Neuron (in vitro differentiated cells): ENCODE results near the gene NOL4L.

ENCODE experiments used
- H2AFZ ChIP-seq: one replicate; pipeline ENCODE4 v1.6.1; 2013; ENCODE audit warnings: low read depth, mild to moderate bottlenecking, inconsistent platforms, low read length, moderate library complexity
- H3K27me3 ChIP-seq: one replicate; pipeline ENCODE4 v1.6.1; 2013; ENCODE audit warnings: low read length; ENCODE audit not compliant: insufficient read depth
- H3K36me3 ChIP-seq: one replicate; pipeline ENCODE4 v1.6.1; 2013; ENCODE audit warnings: low read length; ENCODE audit not compliant: insufficient read depth
- H3K4me1 ChIP-seq: one replicate; pipeline ENCODE4 v1.6.1; 2013; ENCODE audit warnings: low read length; ENCODE audit not compliant: insufficient read depth
- H3K4me3 ChIP-seq: 2 replicates; pipeline ENCODE4 v1.5.1; 2013; ENCODE audit warnings: mild to moderate bottlenecking, low read length, moderate library complexity
- H3K9me3 ChIP-seq: one replicate; pipeline ENCODE4 v1.6.1; 2013; ENCODE audit warnings: low read length

NOL4L gene

DNA sequence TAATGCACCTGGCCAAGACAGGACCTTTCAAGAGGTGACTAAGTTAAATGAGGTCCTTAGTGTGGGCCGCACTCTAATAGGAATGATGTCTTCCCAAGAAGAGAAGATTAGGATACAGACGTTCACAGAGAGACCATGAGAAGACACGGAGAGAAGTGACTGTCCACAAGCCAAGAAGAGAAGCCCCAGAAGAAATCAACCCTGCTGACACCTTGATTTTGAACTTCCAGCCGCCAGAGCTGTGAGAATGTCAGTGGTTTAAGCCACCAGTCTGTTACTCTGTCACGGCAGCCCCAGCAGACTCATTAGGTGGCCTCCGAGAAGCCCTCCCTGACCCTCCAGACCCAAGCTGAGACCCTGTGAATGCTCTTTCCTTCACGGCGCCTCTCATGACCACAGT lies 29.5 kb downstream of the NOL4L start:
- Histone ChIP-seq H3K4me3 (no peak overlapping the region), H3K36me3 (no peaks in the 10 kb centered on the region), H3K9me3 (no peaks in the 10 kb centered on the region), H3K27me3 (no peaks in the 10 kb centered on the region), H3K4me1 (peaks cover 16% of the 10 kb centered on the region), H2AFZ (no peak overlapping the region)

DNA sequence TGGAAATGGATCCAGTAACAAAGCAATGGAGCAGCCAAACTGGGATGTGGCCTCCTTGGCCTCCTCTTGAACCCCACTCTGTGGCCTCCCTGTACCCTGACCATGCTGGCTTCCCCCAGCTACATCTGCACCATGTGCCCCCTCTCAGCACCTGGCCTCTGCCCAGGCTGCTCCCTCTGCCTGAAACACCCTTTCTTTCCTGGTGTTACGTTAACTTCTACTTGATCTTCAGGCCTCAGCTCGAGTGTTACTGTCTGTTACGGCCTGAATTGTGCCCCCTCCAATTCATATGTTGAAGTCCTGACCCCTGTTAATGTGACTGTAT lies 30.2 kb downstream of the NOL4L start:
- no peaks in the 10 kb centered on the region for H3K36me3 ChIP-seq
- no peak overlapping the region for H3K4me3 ChIP-seq
- peaks cover 10% of the 10 kb centered on the region for H3K4me1 ChIP-seq
- H2AFZ ChIP-seq = no peak overlapping the region
- H3K9me3 ChIP-seq = peaks cover under 1% of the 10 kb centered on the region
- no peaks in the 10 kb centered on the region for H3K27me3 ChIP-seq

GRCh38 chr20:32553618-32554017 lies 31.5 kb downstream of the NOL4L start:
- no peaks in the 10 kb centered on the region for H3K36me3 ChIP-seq
- H3K4me3 ChIP-seq = no peak overlapping the region
- H3K27me3 ChIP-seq = no peaks in the 10 kb centered on the region
- H2AFZ ChIP-seq = no peak overlapping the region
- peaks cover 7% of the 10 kb centered on the region for H3K4me1 ChIP-seq
- H3K9me3 ChIP-seq = peaks cover 4% of the 10 kb centered on the region

GRCh38 chr20:32551693-32552092 lies 33.4 kb downstream of the NOL4L start:
- Histone ChIP-seq H3K4me1 (no peaks in the 10 kb centered on the region), H2AFZ (no peak overlapping the region), H3K4me3 (no peak overlapping the region), H3K27me3 (no peaks in the 10 kb centered on the region), H3K9me3 (peaks cover 7% of the 10 kb centered on the region), H3K36me3 (no peaks in the 10 kb centered on the region)

DNA sequence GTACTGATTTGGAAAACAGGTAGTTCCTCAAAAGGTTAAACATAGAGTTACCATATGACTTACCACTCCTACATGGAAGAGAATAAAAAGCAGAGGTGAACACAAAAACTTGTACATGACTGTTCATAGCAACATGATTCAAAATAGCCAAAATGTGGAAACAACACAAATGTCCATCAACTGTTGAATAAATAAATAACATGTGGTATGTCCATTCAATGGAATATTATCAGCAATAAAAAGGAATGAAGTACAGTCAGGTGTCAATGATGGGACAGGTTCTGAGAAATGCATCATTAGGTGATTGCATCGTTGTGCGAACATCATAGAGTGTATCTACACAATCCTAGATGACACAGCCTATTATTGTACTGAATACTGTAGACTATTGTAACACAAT lies 35.3 kb downstream of the NOL4L start:
- no peaks in the 10 kb centered on the region for H3K36me3 ChIP-seq
- H3K9me3 ChIP-seq = peaks cover 7% of the 10 kb centered on the region
- H3K4me1 ChIP-seq = peaks cover 2% of the 10 kb centered on the region
- no peaks in the 10 kb centered on the region for H3K27me3 ChIP-seq
- H3K4me3 ChIP-seq = no peak overlapping the region
- no peak overlapping the region for H2AFZ ChIP-seq

GRCh38 chr20:32547753-32548034 lies 37.4 kb downstream of the NOL4L start:
- Histone ChIP-seq H3K36me3 (no peaks in the 10 kb centered on the region), H3K9me3 (peaks cover 7% of the 10 kb centered on the region), H3K4me1 (peaks cover 2% of the 10 kb centered on the region), H2AFZ (no peak overlapping the region), H3K27me3 (no peaks in the 10 kb centered on the region), H3K4me3 (no peak overlapping the region)

DNA sequence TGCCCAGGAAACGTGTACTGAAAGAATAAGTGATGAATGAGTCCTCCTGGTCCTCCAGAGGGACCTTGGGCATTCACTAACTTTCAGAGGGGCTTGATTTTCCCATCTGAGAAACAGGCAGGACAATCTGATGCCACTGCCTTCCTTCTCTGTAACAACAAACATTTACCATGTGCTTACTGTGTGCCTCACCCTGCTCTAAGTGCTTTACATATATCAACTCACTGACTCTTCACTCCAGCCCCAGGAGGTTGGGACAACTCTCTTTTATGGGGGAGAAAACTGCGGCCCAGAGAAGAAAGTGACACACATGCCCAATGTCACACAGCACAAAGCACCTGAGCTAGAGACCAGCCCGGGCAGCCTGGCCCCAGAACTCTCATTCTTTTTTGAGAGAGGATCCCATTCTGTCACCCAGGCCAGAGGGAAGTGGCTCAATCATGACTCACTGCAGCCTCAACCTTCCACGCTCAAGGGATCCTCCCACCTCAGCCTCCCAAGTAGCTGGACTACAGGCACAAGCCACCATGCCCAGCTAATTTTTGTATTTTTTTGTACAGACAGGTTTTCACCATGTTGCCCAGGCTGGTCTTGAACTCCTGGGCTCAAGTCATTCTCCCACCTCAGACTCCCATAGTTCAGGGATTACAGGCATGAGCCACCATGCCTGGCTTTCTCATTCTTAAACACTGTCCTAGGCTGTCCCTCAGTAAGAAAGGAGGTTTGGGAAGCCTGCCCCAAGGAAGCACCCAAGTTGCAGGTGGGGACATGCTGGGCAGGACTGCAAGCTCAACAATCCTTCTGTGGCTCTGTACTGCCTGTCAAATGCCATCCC lies 38.0 kb downstream of the NOL4L start:
- no peaks in the 10 kb centered on the region for H3K27me3 ChIP-seq
- no peak overlapping the region for H3K4me3 ChIP-seq
- H3K9me3 ChIP-seq = peaks cover 7% of the 10 kb centered on the region
- H2AFZ ChIP-seq = no peak overlapping the region
- no peaks in the 10 kb centered on the region for H3K36me3 ChIP-seq
- H3K4me1 ChIP-seq = peaks cover 4% of the 10 kb centered on the region

DNA sequence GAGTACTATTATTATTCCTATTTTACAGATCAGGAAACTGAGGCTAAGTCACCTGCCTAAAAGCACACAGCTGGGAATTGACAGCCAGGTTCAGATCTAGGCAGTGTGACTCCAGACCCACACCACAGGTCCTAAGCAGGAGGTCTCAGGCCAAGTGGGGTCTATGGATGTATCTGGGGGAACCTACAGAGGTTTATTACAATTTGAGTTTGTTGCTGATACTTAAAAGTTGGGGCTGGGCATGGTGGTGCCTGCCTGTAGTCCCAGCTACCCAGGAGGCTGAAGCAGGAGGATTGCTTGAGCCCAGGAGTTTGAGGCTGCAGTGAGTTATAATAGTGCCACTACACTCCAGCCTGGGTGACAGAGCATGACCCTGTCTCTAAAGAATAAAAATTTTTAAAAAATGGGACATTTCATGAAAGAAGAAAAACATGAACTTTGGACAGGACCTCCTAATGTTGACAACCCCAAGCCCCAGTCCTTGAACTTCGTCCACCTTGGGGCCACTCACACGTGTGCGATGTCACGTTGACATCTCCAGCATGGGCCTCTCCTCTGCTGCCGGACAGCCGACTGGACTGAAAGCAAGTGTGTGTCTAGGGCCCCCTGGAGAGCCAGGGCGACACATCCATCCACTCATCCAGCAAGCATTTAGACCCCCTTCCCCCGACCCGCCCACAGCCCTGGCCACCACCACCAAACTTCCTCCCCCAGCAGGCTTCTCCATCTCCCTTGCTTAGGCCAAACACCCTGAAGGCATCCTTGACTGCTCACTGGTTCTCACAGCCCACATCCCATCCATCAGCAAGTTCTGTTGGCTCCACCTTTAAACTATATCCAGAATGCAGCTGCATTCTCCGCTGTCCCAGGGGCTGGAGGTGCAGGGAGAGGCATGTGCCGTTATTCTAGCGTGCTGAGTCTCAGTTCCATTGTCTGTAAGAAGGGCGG lies 40.0 kb downstream of the NOL4L start:
- H3K9me3 ChIP-seq = peaks cover 7% of the 10 kb centered on the region
- H3K27me3 ChIP-seq = no peaks in the 10 kb centered on the region
- H3K4me1 ChIP-seq = peaks cover 14% of the 10 kb centered on the region
- no peak overlapping the region for H3K4me3 ChIP-seq
- H3K36me3 ChIP-seq = no peaks in the 10 kb centered on the region
- no peak overlapping the region for H2AFZ ChIP-seq

GRCh38 chr20:32544260-32544722 lies 40.8 kb downstream of the NOL4L start:
- Histone ChIP-seq H2AFZ (no peak overlapping the region), H3K4me3 (no peak overlapping the region), H3K9me3 (peaks cover 2% of the 10 kb centered on the region), H3K4me1 (peaks cover 14% of the 10 kb centered on the region), H3K27me3 (peaks cover 1% of the 10 kb centered on the region), H3K36me3 (no peaks in the 10 kb centered on the region)

DNA sequence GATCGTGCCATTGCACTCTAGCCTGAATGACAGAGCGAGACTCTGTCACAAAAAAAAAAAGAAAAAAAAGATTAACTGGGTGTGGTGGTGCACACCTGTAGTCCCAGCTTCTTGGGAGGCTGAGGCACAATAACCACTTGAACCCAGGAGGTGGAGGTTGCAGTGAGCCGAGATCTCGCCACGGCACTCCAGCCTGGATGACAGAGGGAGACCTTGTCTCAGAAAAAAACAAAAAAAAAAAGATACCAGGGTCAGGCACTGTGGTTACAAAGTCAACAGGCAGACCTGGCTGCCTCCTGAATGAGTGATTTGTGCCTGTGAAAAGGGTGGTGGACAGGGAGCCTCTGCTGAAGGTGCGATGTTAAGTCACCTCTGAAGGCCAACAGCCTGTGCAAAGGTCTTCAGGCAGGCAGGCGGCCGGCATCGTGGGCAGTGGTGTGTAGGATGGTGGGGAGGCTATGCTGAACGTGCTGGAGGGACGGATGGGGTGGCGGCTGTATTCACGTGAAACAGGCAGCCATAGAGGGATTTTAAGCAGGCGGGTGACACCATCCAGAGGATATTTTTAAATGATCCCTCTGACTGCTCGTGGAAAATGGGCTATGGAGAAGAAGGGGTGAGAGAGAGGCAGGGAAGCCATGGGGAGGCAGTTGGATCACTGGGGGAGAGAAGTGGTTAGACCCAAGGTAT lies 41.4 kb downstream of the NOL4L start:
- Histone ChIP-seq H3K4me1 (peaks cover 15% of the 10 kb centered on the region), H3K27me3 (peaks cover 5% of the 10 kb centered on the region), H3K4me3 (no peak overlapping the region), H3K36me3 (no peaks in the 10 kb centered on the region), H3K9me3 (peaks cover 2% of the 10 kb centered on the region), H2AFZ (no peak overlapping the region)

GRCh38 chr20:32542259-32542615 lies 42.9 kb downstream of the NOL4L start:
- H2AFZ ChIP-seq = no peak overlapping the region
- peaks cover 23% of the 10 kb centered on the region for H3K4me1 ChIP-seq
- peaks cover 14% of the 10 kb centered on the region for H3K27me3 ChIP-seq
- no peak overlapping the region for H3K4me3 ChIP-seq
- H3K36me3 ChIP-seq = no peaks in the 10 kb centered on the region
- H3K9me3 ChIP-seq = no peaks in the 10 kb centered on the region

DNA sequence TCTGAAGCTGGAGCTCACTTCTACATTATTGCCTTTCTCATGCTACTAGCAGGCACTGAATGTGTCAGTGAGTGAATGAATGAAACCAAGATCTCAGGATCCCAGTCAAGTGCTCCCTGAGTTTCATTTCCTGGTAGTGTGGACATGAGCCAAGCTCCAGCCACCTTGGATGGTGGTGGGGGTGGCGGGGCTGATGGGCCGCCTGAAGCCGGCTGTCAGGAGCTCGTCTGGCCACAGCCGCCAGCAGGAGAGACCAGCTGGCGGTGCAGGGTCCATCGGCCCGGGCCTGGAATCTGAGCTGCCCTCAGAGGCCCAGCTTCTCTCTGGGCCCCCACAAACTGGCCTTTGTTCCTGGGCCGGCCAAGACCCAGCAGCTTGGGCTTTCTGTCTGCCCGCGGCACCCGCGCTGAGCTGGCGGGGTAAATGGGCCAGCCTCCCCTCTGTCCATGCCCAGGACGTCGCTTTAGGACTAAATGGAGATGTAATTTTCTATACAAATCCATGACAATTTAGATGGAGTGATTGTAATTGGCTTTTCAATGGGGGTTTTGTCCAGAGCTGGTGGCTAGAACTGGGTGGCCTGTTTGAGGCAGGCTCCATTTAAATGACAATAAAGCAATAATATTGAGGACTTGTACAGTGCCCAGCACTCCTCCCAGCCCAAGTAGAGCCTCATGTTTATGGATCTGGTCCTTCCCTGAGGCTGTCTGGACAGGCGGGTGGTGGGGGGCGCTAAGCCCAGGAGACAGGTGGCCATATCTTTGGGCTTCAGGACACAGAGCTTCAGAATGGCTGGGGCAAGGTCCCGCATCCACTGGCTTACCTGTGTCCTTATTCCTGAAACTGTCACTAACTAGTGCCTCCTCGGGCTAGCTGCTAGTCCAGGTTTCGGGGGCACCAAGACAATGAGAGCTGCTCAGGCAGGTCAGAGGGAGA lies 43.5 kb downstream of the NOL4L start:
- peaks cover 18% of the 10 kb centered on the region for H3K27me3 ChIP-seq
- peaks cover 28% of the 10 kb centered on the region for H3K4me1 ChIP-seq
- no peaks in the 10 kb centered on the region for H3K36me3 ChIP-seq
- H3K9me3 ChIP-seq = no peaks in the 10 kb centered on the region
- no peak overlapping the region for H3K4me3 ChIP-seq
- H2AFZ ChIP-seq = no peak overlapping the region
